Spleen (tissue), 11 donors: ENCODE measurements around the gene ATOX1. TPM values are rescaled to one million over a fixed set of nuclear protein-coding genes. Genes with fewer than 3 reads are reported as not detected.
"Not testable (repeated sequence)": the region's sequence is repeated elsewhere in the genome, so short reads cannot be mapped to it uniquely, and the experiment has no call there.

Experiments
- DNase-seq: peaks from one replicate; pipeline ENCODE4 v3.0.0-alpha.2; 2020
- H3K27ac ChIP-seq, 8 donors: fragments of 200-600 bp; sonication (generic) in 7 of 8; 1 replicate in 4 of 8; 2 replicates in 4 of 8; pipeline versions ENCODE4 v1.5.0 to v1.8.0; 2016 to 2021; ENCODE audit warnings: inconsistent platforms in 4 of 8, mild to moderate bottlenecking in 4 of 8, moderate library complexity in 1 of 8
- H3K27me3 ChIP-seq, 7 donors: fragments of 200-600 bp; sonication (generic) in 6 of 7; replicated peaks in 1 of 7; 1 replicate in 4 of 7; 2 replicates in 3 of 7; pipeline versions ENCODE4 v1.5.0 to v1.8.0; 2016 to 2021; ENCODE audit warnings: inconsistent platforms in 3 of 7, mild to moderate bottlenecking in 1 of 7
- H3K36me3 ChIP-seq, 6 donors: fragments of 200-600 bp; sonication (generic) in 5 of 6; 1 replicate in 4 of 6; 2 replicates in 2 of 6; pipeline versions ENCODE4 v1.5.0 to v1.8.0; 2016 to 2021; ENCODE audit warnings: inconsistent platforms in 2 of 6
- H3K4me1 ChIP-seq, 6 donors: fragments of 200-600 bp; sonication (generic) in 5 of 6; 1 replicate in 3 of 6; 2 replicates in 3 of 6; pipeline versions ENCODE4 v1.5.0 to v1.8.0; 2016 to 2021; ENCODE audit warnings: inconsistent platforms in 3 of 6
- H3K4me3 ChIP-seq, 8 donors: fragments of 200-600 bp; sonication (generic) in 7 of 8; 1 replicate in 4 of 8; 2 replicates in 4 of 8; pipeline versions ENCODE4 v1.5.0 to v1.8.0; 2016 to 2021; ENCODE audit warnings: inconsistent platforms in 4 of 8, mild to moderate bottlenecking in 4 of 8, moderate library complexity in 2 of 8
- H3K9me3 ChIP-seq, 8 donors: fragments of 200-600 bp; sonication (generic) in 7 of 8; 1 replicate in 4 of 8; 2 replicates in 4 of 8; pipeline versions ENCODE4 v1.5.0 to v1.8.0; 2016 to 2021; ENCODE audit warnings: inconsistent platforms in 4 of 8
- CTCF ChIP-seq, 11 experiments: fragments of 200-600 bp in 7 of 11; fragments of 450-650 bp in 4 of 11; sonication (generic) in 4 of 11; IDR thresholded peaks in 8 of 11; conservative IDR thresholded peaks in 3 of 11; 1 replicate in 7 of 11; 2 replicates in 4 of 11; pipeline versions ENCODE4 v1.4.0 to v1.8.0; 2016 to 2021; ENCODE audit warnings: antibody characterized with exemption in 11 of 11, inconsistent platforms in 4 of 11, mild to moderate bottlenecking in 1 of 11
- POLR2A ChIP-seq, 3 donors: fragments of 450-650 bp; IDR thresholded peaks; one replicate each; pipeline ENCODE4 v1.5.1; 2017; ENCODE audit warnings: antibody characterized with exemption in 3 of 3, mild to moderate bottlenecking in 1 of 3
- POLR2AphosphoS5 ChIP-seq, 3 donors: sonication (generic); formaldehyde crosslinking; IDR thresholded peaks; one replicate each; pipeline ENCODE4 v1.5.1; 2017; ENCODE audit warnings: antibody characterized with exemption in 3 of 3
- WGBS, 5 donors: extraction: QIAGEN DNeasy Blood & Tissue Kit in 3 of 5; methylation state at CpG; one replicate each; pipeline versions ENCODE4 v1.1.5 to v1.1.7; 2013 to 2018; 5-methylcytosine and 5-hydroxymethylcytosine counted together
- intact Hi-C: fragments of 100-400 bp; cut with DNase I; formaldehyde crosslinking; loops from one replicate; pipeline ENCODE4 v1.15.0; 2023; ENCODE audit warnings: low total_unique reads
- polyA plus RNA-seq, 3 donors: library from polyadenylated mRNA; stranded (reverse); fragments of 200-250 nt; gene quantifications; one replicate each; pipeline ENCODE4 v1.2.1, GENCODE V29; 2013
- total RNA-seq, 7 donors: library from RNA; depleted of rRNA in 3 of 7; stranded (reverse); fragments of >200 nt in 3 of 7; fragmentation: NEBNext Ultra II Directional in 4 of 7; extraction: Animal tissue kit (Norgen Biotek cat#: 25700) in 4 of 7; gene quantifications; one replicate each; pipeline versions ENCODE4 v1.1.0 to v1.2.1, GENCODE V29; 2016 to 2021
- donor health status: healthy with polysubstance abuse.
- donor health status: DM: no; HTN: no; CAD: no; lungs with moderate emphysema.
- donor health status: DM: no; HTN: no; CAD: no.
- donor health status: Bipolar disorder and iron deficiency.
- donor health status: healthy.
- donor health status: DM: no; HTN: no; CAD: no.
- donor health status: DM: yes; HTN: yes; CAD: no.

The ATOX1 gene
- total and polyA plus RNA-seq, 10 donors = 63.7 to 263 (median 95.5) TPM

GRCh38 chr5:151786468-151786867 lies 28.0 kb upstream of the ATOX1 start:
- H3K27me3 ChIP-seq = no peaks in the 10 kb centered on the region
- no peak overlapping the region for H3K4me3 ChIP-seq
- intact Hi-C loops = no loop called here
- no peak overlapping the region for H3K27ac ChIP-seq
- peaks cover 30 to 62% (median 43%) of the 10 kb centered on the region in 6 donors for H3K4me1 ChIP-seq
- peaks cover 0 to 54% (median 42%) of the 10 kb centered on the region in 6 donors for H3K36me3 ChIP-seq
- H3K9me3 ChIP-seq = no peaks in the 10 kb centered on the region
- DNase-seq = no peak
- 83 to 90% (median 86%) methylated on average over 4 of the region's 4 CpGs for WGBS, 5 donors
- no peak for TF ChIP-seq CTCF (IDR thresholded peaks at IDR 0.05 in 8 of 11, conservative IDR thresholded peaks at IDR 0.05 in 3 of 11)
- TF ChIP-seq POLR2A (IDR thresholded peaks at IDR 0.05) = no peak
- no peak for TF ChIP-seq POLR2AphosphoS5 (IDR thresholded peaks at IDR 0.05)

GRCh38 chr5:151784141-151784540 lies 25.7 kb upstream of the ATOX1 start:
- Histone ChIP-seq H3K4me1 (peaks cover 45 to 82% (median 66%) of the 10 kb centered on the region in 6 donors), H3K27me3 (no peaks in the 10 kb centered on the region), H3K9me3 (no peaks in the 10 kb centered on the region), H3K4me3 (no peak overlapping the region), H3K36me3 (peaks cover 0 to 31% (median 21%) of the 10 kb centered on the region in 6 donors), H3K27ac (no peak overlapping the region)
- WGBS, 5 donors = 65 to 73% (median 68%) methylated on average over 3 of the region's 3 CpGs
- intact Hi-C loops = no loop called here
- no peak for TF ChIP-seq POLR2AphosphoS5 (IDR thresholded peaks at IDR 0.05)
- TF ChIP-seq POLR2A (IDR thresholded peaks at IDR 0.05) = no peak
- TF ChIP-seq CTCF (IDR thresholded peaks at IDR 0.05 in 8 of 11, conservative IDR thresholded peaks at IDR 0.05 in 3 of 11) = no peak
- no peak for DNase-seq

GRCh38 chr5:151783664-151784063 lies 25.2 kb upstream of the ATOX1 start:
- H3K27me3 ChIP-seq, H3K4me3 ChIP-seq, intact Hi-C loops, H3K9me3 ChIP-seq, DNase-seq, H3K27ac ChIP-seq: not testable (repeated sequence)
- 93 to 95% (median 94%) methylated on average over 16 of the region's 16 CpGs for WGBS, 5 donors
- Histone ChIP-seq H3K4me1 (peaks cover 50 to 87% (median 71%) of the 10 kb centered on the region in 6 donors), H3K36me3 (peaks cover 0 to 31% (median 17%) of the 10 kb centered on the region in 6 donors)

GRCh38 chr5:151781201-151781600 lies 22.8 kb upstream of the ATOX1 start:
- WGBS, 5 donors = 49 to 64% (median 55%) methylated on average over 1 of the region's 1 CpG
- peaks cover 57 to 100% (median 92%) of the 10 kb centered on the region in 6 donors for H3K4me1 ChIP-seq
- H3K4me3 ChIP-seq = no peak overlapping the region
- TF ChIP-seq POLR2AphosphoS5 (IDR thresholded peaks at IDR 0.05) (no peak), POLR2A (IDR thresholded peaks at IDR 0.05) (no peak), CTCF (IDR thresholded peaks at IDR 0.05 in 8 of 11, conservative IDR thresholded peaks at IDR 0.05 in 3 of 11) (no peak)
- DNase-seq = no peak
- intact Hi-C loops = no loop called here
- H3K27ac ChIP-seq = no peak overlapping the region
- no peaks in the 10 kb centered on the region for H3K9me3 ChIP-seq
- H3K27me3 ChIP-seq = no peaks in the 10 kb centered on the region
- H3K36me3 ChIP-seq = peaks cover 0 to 27% (median 2%) of the 10 kb centered on the region in 6 donors

GRCh38 chr5:151780348-151780747 lies 21.9 kb upstream of the ATOX1 start:
- Histone ChIP-seq H3K4me1 (peaks cover 65 to 100% (median 98%) of the 10 kb centered on the region in 6 donors), H3K27ac (no peak overlapping the region), H3K4me3 (no peak overlapping the region), H3K9me3 (no peaks in the 10 kb centered on the region), H3K27me3 (no peaks in the 10 kb centered on the region), H3K36me3 (peaks cover 0 to 26% (median 2%) of the 10 kb centered on the region in 6 donors)
- WGBS, 5 donors = 88 to 94% (median 93%) methylated on average over 11 of the region's 11 CpGs
- intact Hi-C loops = no loop called here
- TF ChIP-seq POLR2A (IDR thresholded peaks at IDR 0.05) = no peak
- no peak for TF ChIP-seq CTCF (IDR thresholded peaks at IDR 0.05 in 8 of 11, conservative IDR thresholded peaks at IDR 0.05 in 3 of 11)
- no peak for TF ChIP-seq POLR2AphosphoS5 (IDR thresholded peaks at IDR 0.05)
- peak; percentile 40 for DNase-seq
